GM18867 (cell line): Measurements from ENCODE around the gene TRAPPC10.

Experiments
- ATAC-seq: cut with Tn5 transposase; IDR thresholded peaks from one replicate; pipeline ENCODE4 v1.9.1; 2021; ENCODE audit warnings: mild to moderate bottlenecking, moderate library complexity; ENCODE audit not compliant: unreplicated experiment

TRAPPC10 gene

DNA sequence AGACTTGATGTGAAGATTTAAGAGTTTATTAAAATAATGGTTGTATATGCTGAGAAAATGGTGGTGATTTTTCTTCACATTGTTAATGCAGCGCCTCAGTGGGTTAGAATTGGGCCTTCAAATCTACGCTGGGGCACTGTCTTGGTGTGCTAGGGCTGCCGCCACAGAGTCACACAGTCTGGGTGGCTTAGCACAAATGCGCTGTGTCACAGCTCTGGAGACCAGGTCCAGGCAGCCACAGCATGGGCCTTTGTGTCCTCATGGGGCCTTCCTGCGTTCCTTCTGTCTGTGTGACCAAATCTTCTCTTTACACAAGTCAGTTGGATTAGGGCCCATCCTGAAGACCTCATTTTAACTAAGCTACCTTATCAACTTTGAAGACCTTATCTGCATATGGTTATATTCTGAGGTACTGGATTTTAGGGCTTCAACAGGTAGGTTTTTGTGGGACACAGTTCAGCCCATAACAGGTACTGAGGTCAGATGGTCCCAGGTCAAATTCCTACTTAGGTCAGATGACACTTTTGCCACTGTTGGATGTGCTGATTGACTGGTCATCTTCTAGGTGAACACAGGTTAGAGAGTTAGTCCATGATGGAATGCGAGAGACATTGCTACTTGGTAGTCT is 17.5 kb downstream of the TRAPPC10 start:
- ATAC-seq: no peak

GRCh38 chr21:44035244-44035643 is 23.1 kb downstream of the TRAPPC10 start:
- ATAC-seq: no peak

DNA sequence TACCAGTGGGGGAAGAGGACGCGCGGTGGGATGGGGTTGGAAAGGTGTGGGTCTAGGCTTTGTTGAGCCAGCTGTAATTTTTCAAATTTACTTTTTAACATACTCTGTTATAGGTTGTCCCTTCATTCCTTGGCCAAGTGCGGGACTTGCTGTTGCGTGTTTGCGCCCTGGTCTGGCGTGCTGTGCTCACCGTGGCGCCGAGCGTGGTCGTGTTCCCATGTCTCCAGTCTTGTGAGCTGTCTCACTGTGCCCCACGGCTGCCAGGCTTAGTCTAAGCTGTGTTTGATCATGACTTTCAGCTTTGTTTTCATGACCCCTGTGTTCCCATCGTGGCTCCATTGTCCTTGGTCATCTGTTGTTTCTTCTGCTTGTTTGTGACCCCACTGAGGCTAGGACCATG is 26.0 kb downstream of the TRAPPC10 start:
- ATAC-seq: no peak

DNA sequence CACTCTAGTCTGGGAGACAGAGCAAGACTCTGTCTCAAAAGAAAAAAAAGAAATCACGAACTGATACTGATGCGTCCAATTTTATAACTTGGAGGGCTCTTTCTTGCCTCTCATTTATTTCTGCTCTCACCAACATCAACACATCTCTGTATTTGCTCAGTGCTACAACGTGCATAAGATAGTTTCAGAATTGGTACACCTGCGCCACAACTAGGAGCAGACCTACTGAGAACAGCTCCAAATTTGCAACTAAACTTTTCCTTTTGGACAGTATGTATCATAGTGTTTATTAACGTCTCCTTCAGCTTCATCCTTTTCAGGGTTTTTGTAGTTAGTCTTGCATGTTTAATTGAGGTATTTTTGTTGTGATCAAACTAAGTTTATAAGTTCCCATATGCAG is 27.7 kb downstream of the TRAPPC10 start:
- ATAC-seq: no peak

GRCh38 chr21:44043613-44044012 is 31.5 kb downstream of the TRAPPC10 start:
- ATAC-seq: no peak

- ATAC-seq: no peak
Measured at GRCh38 chr21:44046734-44047133, 34.6 kb downstream of the TRAPPC10 start.

DNA sequence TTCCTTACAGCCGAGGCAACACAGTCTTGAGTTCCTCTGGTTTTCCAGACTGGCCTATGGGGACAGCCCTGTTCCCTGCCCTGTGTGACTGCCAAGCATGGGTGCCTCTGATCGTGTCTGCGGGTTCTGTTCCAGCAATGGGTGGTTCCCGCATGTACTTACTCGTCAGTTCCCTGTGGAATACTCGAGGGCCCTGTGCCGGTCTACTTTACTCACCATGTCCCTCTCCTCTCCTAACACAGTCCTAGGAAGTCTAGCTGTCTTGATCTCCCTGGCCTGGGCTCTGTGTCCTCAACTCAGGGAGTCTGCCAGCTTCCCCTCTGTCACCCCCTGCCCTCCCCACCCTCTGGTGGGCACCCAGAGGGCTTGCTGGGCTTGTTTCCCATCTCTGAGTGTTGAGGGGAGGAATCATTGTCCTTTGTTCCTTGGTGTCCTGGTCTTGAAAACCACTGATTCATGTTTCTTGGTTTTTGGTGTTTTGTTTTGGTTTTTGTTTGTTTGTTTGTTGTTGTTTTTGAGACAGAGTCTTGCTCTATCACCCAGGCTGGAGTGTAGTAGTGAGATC is 36.0 kb downstream of the TRAPPC10 start:
- ATAC-seq: no peak

DNA sequence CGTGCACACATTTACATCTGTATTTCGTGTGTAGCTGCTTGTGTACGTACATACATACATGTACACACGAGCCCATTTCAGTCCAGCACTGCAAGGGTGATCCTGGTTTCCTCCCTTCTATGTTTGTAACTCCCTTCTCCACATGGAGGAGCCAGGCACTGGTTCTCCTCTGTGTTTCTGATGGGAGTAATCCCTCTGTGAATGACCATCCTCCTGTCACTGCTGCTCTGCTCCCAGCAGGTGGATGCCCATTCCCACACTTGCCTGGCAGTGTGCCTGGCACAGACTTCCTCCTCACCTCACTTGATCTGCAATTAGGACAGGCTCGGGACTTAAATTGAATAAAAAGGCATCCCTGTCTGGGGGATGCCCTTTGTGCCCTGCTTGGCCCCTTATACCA is 37.1 kb downstream of the TRAPPC10 start:
- ATAC-seq: no peak

DNA sequence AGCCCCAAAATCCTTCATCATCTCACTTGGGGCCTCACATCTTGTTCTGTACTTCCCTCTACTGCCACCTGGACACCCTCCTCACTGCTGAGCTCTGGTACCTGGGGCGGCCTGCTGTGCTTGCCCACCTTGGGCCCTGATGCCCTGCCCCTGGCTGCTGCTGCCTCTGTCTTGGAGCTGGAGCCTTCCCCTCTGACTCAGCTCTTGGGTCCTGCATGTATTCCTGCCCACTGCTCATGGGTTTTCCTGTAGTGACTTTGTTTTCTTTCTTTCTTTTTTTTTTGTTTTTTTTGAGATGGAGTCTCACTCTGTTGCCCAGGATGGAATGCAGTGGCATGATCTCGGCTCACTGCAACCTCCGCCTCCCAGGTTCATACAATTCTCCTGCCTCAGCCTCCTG is 37.5 kb downstream of the TRAPPC10 start:
- ATAC-seq: no peak

- no peak for ATAC-seq
Measured at GRCh38 chr21:44050276-44050675, 38.2 kb downstream of the TRAPPC10 start.

- no peak for ATAC-seq
Measured at GRCh38 chr21:44051462-44051941, 39.4 kb downstream of the TRAPPC10 start.

GRCh38 chr21:44052071-44052829 is 40.1 kb downstream of the TRAPPC10 start:
- ATAC-seq: no peak

GRCh38 chr21:44052830-44053226 is 40.7 kb downstream of the TRAPPC10 start:
- ATAC-seq: no peak

- no peak for ATAC-seq
Measured at GRCh38 chr21:44053567-44053966, 41.5 kb downstream of the TRAPPC10 start.

DNA sequence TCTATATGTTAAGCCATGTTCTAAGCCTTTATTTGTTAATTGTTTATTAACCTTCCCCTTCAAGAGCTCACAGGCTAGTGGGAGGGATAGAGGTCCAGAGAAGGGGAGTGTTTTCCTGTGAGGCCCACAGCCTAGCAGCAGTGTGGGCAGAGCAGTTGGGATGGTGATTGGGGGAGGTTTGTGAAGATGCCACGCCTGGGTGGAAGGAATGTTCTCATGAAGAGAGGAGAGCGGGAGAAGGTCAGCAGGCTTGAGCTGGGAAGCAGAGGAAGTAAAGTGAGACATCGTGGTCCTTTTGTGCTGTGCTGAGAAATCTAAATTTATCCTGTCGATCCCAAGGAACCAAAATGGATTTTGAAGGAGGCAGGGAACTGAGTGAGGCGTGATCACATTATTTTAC is 42.6 kb downstream of the TRAPPC10 start:
- no peak for ATAC-seq

GRCh38 chr21:44057055-44057454 is 44.9 kb downstream of the TRAPPC10 start:
- no peak for ATAC-seq

DNA sequence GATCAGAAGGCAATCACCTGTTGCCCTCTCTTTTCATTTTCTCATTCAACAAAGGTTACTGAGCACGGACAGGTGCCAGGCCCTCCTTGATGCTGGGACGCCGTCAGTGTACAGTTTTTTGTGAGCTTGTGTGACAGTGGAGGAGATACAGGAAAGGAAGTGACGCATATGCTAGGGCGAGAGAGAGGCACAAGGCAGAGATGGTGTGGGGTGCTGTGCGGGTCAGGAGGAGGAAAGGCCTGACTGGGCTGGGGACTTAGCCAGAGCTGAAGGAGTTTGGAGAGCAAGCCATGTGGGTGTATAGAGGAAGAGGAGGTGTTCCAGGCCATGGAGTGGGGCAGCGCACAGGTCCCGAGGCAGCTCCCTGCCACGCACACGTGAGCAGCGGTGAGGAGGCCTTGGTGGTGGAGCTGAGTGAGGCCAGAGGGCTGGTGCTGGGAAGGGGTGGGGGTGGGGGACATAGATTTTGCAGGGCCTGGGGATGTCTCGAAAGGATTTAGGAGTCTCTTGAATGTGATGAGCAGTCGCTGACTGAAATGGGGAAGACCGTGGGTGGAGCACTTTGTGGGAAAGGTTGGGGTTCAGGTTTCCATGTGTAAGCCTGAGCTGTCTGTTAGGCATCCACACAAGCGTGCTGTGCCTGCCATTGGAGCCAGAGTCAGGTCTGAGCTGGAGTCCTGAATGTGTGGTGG is 46.0 kb downstream of the TRAPPC10 start:
- ATAC-seq: no peak

- ATAC-seq: no peak
Measured at GRCh38 chr21:44058652-44058964, 46.5 kb downstream of the TRAPPC10 start.

- ATAC-seq: no peak
Measured at GRCh38 chr21:44058981-44059380, 46.9 kb downstream of the TRAPPC10 start.

DNA sequence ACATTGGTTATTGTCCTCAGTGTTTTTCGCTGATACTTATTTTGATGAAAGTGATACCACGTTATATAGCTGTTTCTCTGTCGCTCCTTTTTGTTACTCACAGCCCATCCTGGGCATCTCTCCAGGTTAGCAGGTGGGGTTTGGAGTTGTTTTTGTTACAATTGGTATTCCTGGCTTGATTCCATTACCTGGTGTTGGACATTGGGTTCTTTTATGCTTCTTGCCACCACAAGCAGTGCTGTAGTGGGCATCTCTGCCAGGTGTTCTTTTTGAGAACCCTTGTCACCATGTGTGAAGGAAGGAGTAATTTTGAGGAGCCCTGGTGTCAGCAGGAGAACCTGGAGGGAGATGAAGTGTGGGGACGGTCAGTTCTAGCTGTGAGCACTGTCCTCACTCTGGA is 47.6 kb downstream of the TRAPPC10 start:
- no peak for ATAC-seq

- no peak for ATAC-seq
Measured at GRCh38 chr21:44062380-44062779, 50.3 kb downstream of the TRAPPC10 start.
